Neural progenitor cell (in vitro differentiated cells): ENCODE measurements around the gene RAMAC. TPM values are rescaled to one million over a fixed set of nuclear protein-coding genes. Genes with fewer than 3 reads are reported as not detected.

Experiments
- DNase-seq: peaks from one replicate; pipeline ENCODE4 v3.0.0-alpha.2; 2016; ENCODE audit warnings: low spot score
- H2AFZ ChIP-seq: fragments of 200-600 bp; sonication (generic); replicated peaks from 2 replicates; pipeline ENCODE4 v1.6.1; 2016; ENCODE audit warnings: antibody characterized with exemption
- H3F3A ChIP-seq: fragments of 200-600 bp; sonication (generic); 2 replicates; pipeline ENCODE4 v1.6.1; 2016; ENCODE audit warnings: antibody characterized with exemption, low read depth
- H3K27ac ChIP-seq: fragments of 200-600 bp; sonication (generic); 2 replicates; pipeline ENCODE4 v1.5.1; 2016; ENCODE audit warnings: mild to moderate bottlenecking
- H3K27me3 ChIP-seq: fragments of 200-600 bp; sonication (generic); 2 replicates; pipeline ENCODE4 v1.6.1; 2016; ENCODE audit warnings: mild to moderate bottlenecking, moderate library complexity
- H3K36me3 ChIP-seq: fragments of 200-600 bp; sonication (generic); 2 replicates; pipeline ENCODE4 v1.5.1; 2016
- H3K4me1 ChIP-seq: fragments of 200-600 bp; sonication (generic); 2 replicates; pipeline ENCODE4 v1.6.1; 2016; ENCODE audit warnings: mixed run types
- H3K4me2 ChIP-seq: fragments of 200-600 bp; sonication (generic); 2 replicates; pipeline ENCODE4 v1.6.1; 2016
- H3K4me3 ChIP-seq: fragments of 200-600 bp; sonication (generic); 2 replicates; pipeline ENCODE4 v1.5.1; 2016
- H3K79me2 ChIP-seq: fragments of 200-600 bp; sonication (generic); 2 replicates; pipeline ENCODE4 v1.6.1; 2016; ENCODE audit warnings: low read depth
- H3K9ac ChIP-seq: fragments of 200-600 bp; sonication (generic); 2 replicates; pipeline ENCODE4 v1.6.1; 2016
- H3K9me3 ChIP-seq: fragments of 200-600 bp; sonication (generic); 2 replicates; pipeline ENCODE4 v1.5.1; 2016; ENCODE audit warnings: low read depth
- H4K20me1 ChIP-seq: fragments of 200-600 bp; sonication (generic); 2 replicates; pipeline ENCODE4 v1.6.1; 2016; ENCODE audit warnings: low read depth
- H3K27ac Mint-ChIP-seq: 3 replicates; pipeline ENCODE4 v1.8.0; 2021; ENCODE audit warnings: mixed read lengths
- H3K27me3 Mint-ChIP-seq: 2 replicates; pipeline ENCODE4 v1.8.0; 2022; ENCODE audit warnings: low read depth, mild to moderate bottlenecking, inconsistent platforms, moderate library complexity, mixed read lengths; ENCODE audit not compliant: insufficient read depth
- H3K36me3 Mint-ChIP-seq: 3 replicates; pipeline ENCODE4 v1.8.0; 2021; ENCODE audit warnings: mixed read lengths
- H3K4me1 Mint-ChIP-seq: 3 replicates; pipeline ENCODE4 v1.8.0; 2021; ENCODE audit warnings: mixed read lengths
- H3K4me3 Mint-ChIP-seq: 3 replicates; pipeline ENCODE4 v1.8.0; 2021; ENCODE audit warnings: mild to moderate bottlenecking, moderate library complexity, mixed read lengths
- H3K9me3 Mint-ChIP-seq: 3 replicates; pipeline ENCODE4 v1.8.0; 2020; ENCODE audit warnings: mixed read lengths
- CTCF ChIP-seq: fragments of 200-600 bp; sonication (generic); IDR thresholded peaks from 2 replicates; pipeline ENCODE4 v1.5.1; 2017; ENCODE audit warnings: antibody characterized with exemption, mild to moderate bottlenecking
- EZH2 ChIP-seq: fragments of 200-600 bp; sonication (generic); IDR thresholded peaks from 2 replicates; pipeline ENCODE4 v1.6.1; 2017; ENCODE audit warnings: antibody characterized with exemption, mild to moderate bottlenecking, moderate library complexity
- EZH2phosphoT487 ChIP-seq: fragments of 200-600 bp; sonication (generic); IDR thresholded peaks from 2 replicates; pipeline ENCODE4 v1.6.1; 2017; ENCODE audit warnings: antibody characterized with exemption
- total RNA-seq: library from RNA; depleted of rRNA; stranded (reverse); fragments of >200 nt; gene quantifications from 2 replicates; pipeline ENCODE4 v1.2.3, GENCODE V29; 2015; ENCODE audit warnings: low replicate concordance

Gene RAMAC
- total RNA-seq, 1 donor from 2014 or later = 50.6 TPM

GRCh38 chr15:83011271-83012075 is 25.5 kb downstream of the RAMAC start, which contains the start of gene C15orf40:
Gene C15orf40, minus strand, starts transcription at chr15:83011639. Its CDS starts 32 bp downstream, at chr15:83011607.
- TF ChIP-seq EZH2 = no peak
- TF ChIP-seq CTCF = peak; percentile 66
- no peak for TF ChIP-seq EZH2phosphoT487
- H3K27me3 Mint-ChIP-seq = no peaks in the 10 kb centered on the region
- H3K9me3 Mint-ChIP-seq = no peaks in the 10 kb centered on the region

GRCh38 chr15:83012076-83012426 is 26.0 kb downstream of the RAMAC start:
- H3K9ac ChIP-seq = no peak overlapping the region
- Mint-ChIP-seq H3K27me3 (no peaks in the 10 kb centered on the region), H3K4me3 (peak overlapping the region; percentile 100), H3K36me3 (peaks cover 15% of the 10 kb centered on the region), H3K4me1 (peaks cover 28% of the 10 kb centered on the region), H3K9me3 (no peaks in the 10 kb centered on the region), H3K27ac (peak overlapping the region; percentile 35)
- H3K9me3 ChIP-seq = no peaks in the 10 kb centered on the region
- DNase-seq = no peak
- peak overlapping the region; percentile 82 for H3K4me3 ChIP-seq
- no peak overlapping the region for H3K27ac ChIP-seq
- no peaks in the 10 kb centered on the region for H3K27me3 ChIP-seq
- peaks cover 14% of the 10 kb centered on the region for H3K4me1 ChIP-seq
- H3F3A ChIP-seq = no peaks in the 10 kb centered on the region
- peak overlapping the region; percentile 95 for H2AFZ ChIP-seq
- peaks cover 6% of the 10 kb centered on the region for H4K20me1 ChIP-seq
- H3K4me2 ChIP-seq = peak overlapping the region; percentile 88
- H3K79me2 ChIP-seq = peaks cover 30% of the 10 kb centered on the region
- H3K36me3 ChIP-seq = peaks cover 5% of the 10 kb centered on the region
- TF ChIP-seq CTCF = no peak
- no peak for TF ChIP-seq EZH2phosphoT487
- no peak for TF ChIP-seq EZH2

More at GRCh38 chr15:83011271-83012075, 25.5 kb downstream of the RAMAC start, which contains the start of gene C15orf40:
- Mint-ChIP-seq H3K27ac (peak within 1 kb of the TSS; percentile 95), H3K36me3 (peaks cover 15% of the 10 kb centered on the region), H3K4me3 (peak within 1 kb of the TSS; percentile 100), H3K4me1 (peaks cover 28% of the 10 kb centered on the region)
- H3K4me3 ChIP-seq = peak within 1 kb of the TSS; percentile 82
- peaks cover 30% of the 10 kb centered on the region for H3K79me2 ChIP-seq
- no peaks in the 10 kb centered on the region for H3K9me3 ChIP-seq
- H3K4me1 ChIP-seq = peaks cover 14% of the 10 kb centered on the region
- H3K9ac ChIP-seq = peak within 1 kb of the TSS; percentile 59
- peak within 1 kb of the TSS; percentile 95 for H2AFZ ChIP-seq
- peaks cover 6% of the 10 kb centered on the region for H4K20me1 ChIP-seq
- H3K36me3 ChIP-seq = peaks cover 5% of the 10 kb centered on the region
- DNase-seq = peak; percentile 96
- H3K27me3 ChIP-seq = no peaks in the 10 kb centered on the region
- H3K27ac ChIP-seq = no peak within 1 kb of the TSS
- H3F3A ChIP-seq = no peaks in the 10 kb centered on the region
- peak within 1 kb of the TSS; percentile 88 for H3K4me2 ChIP-seq

DNA sequence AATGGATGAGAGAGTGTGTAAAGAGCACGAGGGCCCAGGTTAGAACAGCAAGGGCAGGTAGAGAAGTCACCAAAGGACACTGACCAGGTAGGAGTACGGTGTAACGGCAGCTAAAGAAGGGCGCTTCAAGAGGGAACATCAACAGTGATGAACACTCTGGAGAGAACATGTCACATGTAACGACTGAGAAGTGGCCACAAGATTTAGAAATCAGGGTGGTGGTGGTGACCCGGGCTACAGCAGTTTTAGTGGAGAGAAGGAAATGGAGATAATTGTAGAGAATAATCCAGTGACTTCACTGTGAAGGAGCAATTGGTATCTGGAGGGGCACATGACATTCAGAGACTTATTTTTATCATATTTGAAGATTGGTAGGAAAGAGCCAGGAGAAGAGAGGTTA is 26.6 kb downstream of the RAMAC start:
- Mint-ChIP-seq H3K9me3 (no peaks in the 10 kb centered on the region), H3K36me3 (peaks cover 13% of the 10 kb centered on the region), H3K4me1 (peaks cover 28% of the 10 kb centered on the region), H3K4me3 (peak overlapping the region; percentile 100), H3K27me3 (no peaks in the 10 kb centered on the region), H3K27ac (no peak overlapping the region)
- Histone ChIP-seq H3K27ac (no peak overlapping the region), H2AFZ (no peak overlapping the region), H3K4me3 (peak overlapping the region; percentile 82), H3K36me3 (peaks cover 10% of the 10 kb centered on the region), H3K4me1 (peaks cover 14% of the 10 kb centered on the region), H3F3A (no peaks in the 10 kb centered on the region), H3K4me2 (peak overlapping the region; percentile 88), H3K9me3 (no peaks in the 10 kb centered on the region), H3K27me3 (no peaks in the 10 kb centered on the region), H3K79me2 (peaks cover 30% of the 10 kb centered on the region), H4K20me1 (peaks cover 6% of the 10 kb centered on the region), H3K9ac (no peak overlapping the region)
- no peak for TF ChIP-seq EZH2
- no peak for TF ChIP-seq CTCF
- no peak for TF ChIP-seq EZH2phosphoT487
- no peak for DNase-seq
